H1 (cell line): ENCODE measurements around the gene ITIH6. TPM values are rescaled to one million over a fixed set of nuclear protein-coding genes. Genes with fewer than 3 reads are reported as not detected.

Experiments
- EZH2 ChIP-seq: fragments of 200-600 bp; sonication (generic); IDR thresholded peaks from 2 replicates; pipeline ENCODE4 v1.7.1; 2012; ENCODE audit warnings: low read depth, mild to moderate bottlenecking, moderate library complexity, low read length, inconsistent platforms; ENCODE audit not compliant: severe bottlenecking
- RNF2 ChIP-seq: fragments of 200-900, 300-1000 bp; sonication (generic); IDR thresholded peaks from 2 replicates; pipeline ENCODE4 v1.7.1; 2016; ENCODE audit warnings: borderline replicate concordance, low read depth, mild to moderate bottlenecking, antibody characterized with exemption, low read length; ENCODE audit not compliant: poor library complexity, severe bottlenecking; ENCODE audit errors: missing control alignments
- SP2 ChIP-seq: IDR thresholded peaks from 2 replicates; pipeline ENCODE4 v1.6.1; 2012; ENCODE audit warnings: mild to moderate bottlenecking, low read length, inconsistent platforms
- polyA plus RNA-seq, 7 experiments: library from polyadenylated mRNA; depleted of rRNA in 3 of 7; stranded (reverse) in 5 of 7; unstranded in 2 of 7; fragments of >200 nt in 5 of 7; fragments of 200-250 nt in 2 of 7; gene quantifications; 1 replicate in 5 of 7; 2 replicates in 1 of 7; 4 replicates in 1 of 7; pipeline versions ENCODE4 v1.2.1 to v1.2.3, GENCODE V29; 2011 to 2013; ENCODE audit warnings: missing spikeins in 2 of 7, mixed read lengths in 2 of 7
- total RNA-seq: library from RNA; stranded (reverse); fragmentation: NEBNext Ultra II Directional; extraction: Animal tissue kit (Norgen Biotek cat#: 25700); gene quantifications from 2 replicates; pipeline ENCODE4 v1.2.1, GENCODE V29; 2021
- TF ChIP-seq, protein P1 (sequence below): fragments of 300-600 bp; sonication (generic); IDR thresholded peaks from 2 replicates; pipeline ENCODE4 v1.7.1; 2012; ENCODE audit warnings: low read length, moderate library complexity, mild to moderate bottlenecking, inconsistent platforms; ENCODE audit not compliant: insufficient replicate concordance

ITIH6 gene
- total and polyA plus RNA-seq, 2 of the 8 experiments (the other 6 are each of a cell fraction or from before 2014, with no cell fraction given) = 0.02 TPM; not detected in 1

DNA sequence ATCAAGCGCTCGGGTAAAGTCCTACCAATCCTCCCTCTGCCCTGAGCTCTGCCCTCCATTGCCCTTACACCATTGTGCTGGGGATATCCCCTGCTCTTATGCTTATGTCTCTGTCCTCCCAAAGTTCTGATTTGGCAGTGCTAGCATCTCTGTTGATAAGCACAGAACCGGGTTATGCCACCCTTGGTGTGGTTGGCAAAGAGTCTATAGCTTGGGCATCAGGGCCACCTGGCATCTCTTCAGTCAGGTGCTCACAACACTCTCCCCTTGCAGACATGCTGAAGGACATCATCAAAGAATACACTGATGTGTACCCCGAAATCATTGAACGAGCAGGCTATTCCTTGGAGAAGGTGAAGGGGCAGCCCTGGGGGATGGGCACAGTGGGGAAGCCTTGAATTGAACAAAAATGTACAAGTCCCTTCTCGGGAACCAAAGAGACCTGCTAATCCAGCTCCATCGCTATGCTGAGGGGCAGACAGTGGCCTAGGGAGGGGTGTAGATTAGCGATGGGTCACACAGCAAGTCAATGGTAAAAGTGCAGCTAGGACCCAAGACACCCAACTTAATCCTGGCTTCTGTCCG lies 13.3 kb upstream of the ITIH6 start (continued):
- TF ChIP-seq, protein P1, sequence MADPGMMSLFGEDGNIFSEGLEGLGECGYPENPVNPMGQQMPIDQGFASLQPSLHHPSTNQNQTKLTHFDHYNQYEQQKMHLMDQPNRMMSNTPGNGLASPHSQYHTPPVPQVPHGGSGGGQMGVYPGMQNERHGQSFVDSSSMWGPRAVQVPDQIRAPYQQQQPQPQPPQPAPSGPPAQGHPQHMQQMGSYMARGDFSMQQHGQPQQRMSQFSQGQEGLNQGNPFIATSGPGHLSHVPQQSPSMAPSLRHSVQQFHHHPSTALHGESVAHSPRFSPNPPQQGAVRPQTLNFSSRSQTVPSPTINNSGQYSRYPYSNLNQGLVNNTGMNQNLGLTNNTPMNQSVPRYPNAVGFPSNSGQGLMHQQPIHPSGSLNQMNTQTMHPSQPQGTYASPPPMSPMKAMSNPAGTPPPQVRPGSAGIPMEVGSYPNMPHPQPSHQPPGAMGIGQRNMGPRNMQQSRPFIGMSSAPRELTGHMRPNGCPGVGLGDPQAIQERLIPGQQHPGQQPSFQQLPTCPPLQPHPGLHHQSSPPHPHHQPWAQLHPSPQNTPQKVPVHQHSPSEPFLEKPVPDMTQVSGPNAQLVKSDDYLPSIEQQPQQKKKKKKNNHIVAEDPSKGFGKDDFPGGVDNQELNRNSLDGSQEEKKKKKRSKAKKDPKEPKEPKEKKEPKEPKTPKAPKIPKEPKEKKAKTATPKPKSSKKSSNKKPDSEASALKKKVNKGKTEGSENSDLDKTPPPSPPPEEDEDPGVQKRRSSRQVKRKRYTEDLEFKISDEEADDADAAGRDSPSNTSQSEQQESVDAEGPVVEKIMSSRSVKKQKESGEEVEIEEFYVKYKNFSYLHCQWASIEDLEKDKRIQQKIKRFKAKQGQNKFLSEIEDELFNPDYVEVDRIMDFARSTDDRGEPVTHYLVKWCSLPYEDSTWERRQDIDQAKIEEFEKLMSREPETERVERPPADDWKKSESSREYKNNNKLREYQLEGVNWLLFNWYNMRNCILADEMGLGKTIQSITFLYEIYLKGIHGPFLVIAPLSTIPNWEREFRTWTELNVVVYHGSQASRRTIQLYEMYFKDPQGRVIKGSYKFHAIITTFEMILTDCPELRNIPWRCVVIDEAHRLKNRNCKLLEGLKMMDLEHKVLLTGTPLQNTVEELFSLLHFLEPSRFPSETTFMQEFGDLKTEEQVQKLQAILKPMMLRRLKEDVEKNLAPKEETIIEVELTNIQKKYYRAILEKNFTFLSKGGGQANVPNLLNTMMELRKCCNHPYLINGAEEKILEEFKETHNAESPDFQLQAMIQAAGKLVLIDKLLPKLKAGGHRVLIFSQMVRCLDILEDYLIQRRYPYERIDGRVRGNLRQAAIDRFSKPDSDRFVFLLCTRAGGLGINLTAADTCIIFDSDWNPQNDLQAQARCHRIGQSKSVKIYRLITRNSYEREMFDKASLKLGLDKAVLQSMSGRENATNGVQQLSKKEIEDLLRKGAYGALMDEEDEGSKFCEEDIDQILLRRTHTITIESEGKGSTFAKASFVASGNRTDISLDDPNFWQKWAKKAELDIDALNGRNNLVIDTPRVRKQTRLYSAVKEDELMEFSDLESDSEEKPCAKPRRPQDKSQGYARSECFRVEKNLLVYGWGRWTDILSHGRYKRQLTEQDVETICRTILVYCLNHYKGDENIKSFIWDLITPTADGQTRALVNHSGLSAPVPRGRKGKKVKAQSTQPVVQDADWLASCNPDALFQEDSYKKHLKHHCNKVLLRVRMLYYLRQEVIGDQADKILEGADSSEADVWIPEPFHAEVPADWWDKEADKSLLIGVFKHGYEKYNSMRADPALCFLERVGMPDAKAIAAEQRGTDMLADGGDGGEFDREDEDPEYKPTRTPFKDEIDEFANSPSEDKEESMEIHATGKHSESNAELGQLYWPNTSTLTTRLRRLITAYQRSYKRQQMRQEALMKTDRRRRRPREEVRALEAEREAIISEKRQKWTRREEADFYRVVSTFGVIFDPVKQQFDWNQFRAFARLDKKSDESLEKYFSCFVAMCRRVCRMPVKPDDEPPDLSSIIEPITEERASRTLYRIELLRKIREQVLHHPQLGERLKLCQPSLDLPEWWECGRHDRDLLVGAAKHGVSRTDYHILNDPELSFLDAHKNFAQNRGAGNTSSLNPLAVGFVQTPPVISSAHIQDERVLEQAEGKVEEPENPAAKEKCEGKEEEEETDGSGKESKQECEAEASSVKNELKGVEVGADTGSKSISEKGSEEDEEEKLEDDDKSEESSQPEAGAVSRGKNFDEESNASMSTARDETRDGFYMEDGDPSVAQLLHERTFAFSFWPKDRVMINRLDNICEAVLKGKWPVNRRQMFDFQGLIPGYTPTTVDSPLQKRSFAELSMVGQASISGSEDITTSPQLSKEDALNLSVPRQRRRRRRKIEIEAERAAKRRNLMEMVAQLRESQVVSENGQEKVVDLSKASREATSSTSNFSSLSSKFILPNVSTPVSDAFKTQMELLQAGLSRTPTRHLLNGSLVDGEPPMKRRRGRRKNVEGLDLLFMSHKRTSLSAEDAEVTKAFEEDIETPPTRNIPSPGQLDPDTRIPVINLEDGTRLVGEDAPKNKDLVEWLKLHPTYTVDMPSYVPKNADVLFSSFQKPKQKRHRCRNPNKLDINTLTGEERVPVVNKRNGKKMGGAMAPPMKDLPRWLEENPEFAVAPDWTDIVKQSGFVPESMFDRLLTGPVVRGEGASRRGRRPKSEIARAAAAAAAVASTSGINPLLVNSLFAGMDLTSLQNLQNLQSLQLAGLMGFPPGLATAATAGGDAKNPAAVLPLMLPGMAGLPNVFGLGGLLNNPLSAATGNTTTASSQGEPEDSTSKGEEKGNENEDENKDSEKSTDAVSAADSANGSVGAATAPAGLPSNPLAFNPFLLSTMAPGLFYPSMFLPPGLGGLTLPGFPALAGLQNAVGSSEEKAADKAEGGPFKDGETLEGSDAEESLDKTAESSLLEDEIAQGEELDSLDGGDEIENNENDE = no peak
- TF ChIP-seq RNF2 (no peak), SP2 (no peak), EZH2 (no peak)
- TF ChIP-seq, all 59 proteins: peak for 0
